HEK293 (cell line): ENCODE measurements around the gene POLH.
A peak's percentile ranks its signal among the peaks of the same experiment; 100 is the strongest.

Experiments used
- CTCF ChIA-PET: fragments of 350-600 bp; formaldehyde crosslinking; extraction: SDS; loops from one replicate; lab custom pipeline; 2021; ENCODE audit warnings: antibody characterized with exemption; lab: Yijun Ruan, JAX
- POLR2A ChIA-PET: fragments of 300-600 bp; formaldehyde crosslinking; extraction: SDS; loops from one replicate; lab custom pipeline; 2020; ENCODE audit warnings: antibody characterized with exemption, inconsistent platforms; lab: Yijun Ruan, JAX
- H3K27ac ChIP-seq: fragments of 200-500 bp; sonication (Bioruptor generic); 2 replicates; pipeline ENCODE4 v1.5.1; 2014; ENCODE audit warnings: low read depth, low read length, control low read depth, inconsistent platforms; ENCODE audit errors: extremely low read depth
- H3K36me3 ChIP-seq, 2 experiments: fragments of 200-500 bp in 1 of 2; sonication (Bioruptor generic) in 1 of 2; 1 replicate in 1 of 2; 2 replicates in 1 of 2; pipeline ENCODE4 v1.5.1; 2014 to 2017; ENCODE audit warnings: inconsistent platforms in 2 of 2, low read length in 2 of 2; ENCODE audit not compliant: control insufficient read depth in 2 of 2, insufficient read depth in 1 of 2
- H3K4me1 ChIP-seq: fragments of 200-500 bp; sonication (Bioruptor generic); 2 replicates; pipeline ENCODE4 v1.5.1; 2014; ENCODE audit warnings: mild to moderate bottlenecking, low read length, inconsistent platforms; ENCODE audit not compliant: control insufficient read depth, insufficient read depth
- H3K4me3 ChIP-seq: 2 replicates; pipeline ENCODE4 v1.5.1; 2011; ENCODE audit warnings: low read depth, mild to moderate bottlenecking, control low read depth, low read length, moderate library complexity
- H3K9me3 ChIP-seq: fragments of 200-500 bp; sonication (Bioruptor generic); 2 replicates; pipeline ENCODE4 v1.5.1; 2014; ENCODE audit warnings: low read depth, low read length, inconsistent platforms; ENCODE audit not compliant: control insufficient read depth, insufficient read depth
- BCL6B ChIP-seq: fragments of 450-650 bp; formaldehyde crosslinking; IDR thresholded peaks from 2 replicates; pipeline ENCODE4 v1.5.1; 2017; ENCODE audit warnings: missing biosample characterization, missing genetic modification characterization
- KLF10 ChIP-seq: fragments of 450-650 bp; IDR thresholded peaks from 2 replicates; pipeline ENCODE4 v1.5.1; 2018; ENCODE audit warnings: missing biosample characterization, mild to moderate bottlenecking, missing genetic modification characterization
- PRDM1 ChIP-seq: fragments of 450-650 bp; formaldehyde crosslinking; IDR thresholded peaks from 2 replicates; pipeline ENCODE4; 2016; ENCODE audit warnings: missing biosample characterization, missing genetic modification characterization
- ZBTB11 ChIP-seq: fragments of 450-650 bp; formaldehyde crosslinking; conservative IDR thresholded peaks from 2 replicates; pipeline ENCODE4 v1.5.1; 2016; ENCODE audit warnings: low read depth, missing biosample characterization, missing genetic modification characterization
- ZBTB21 ChIP-seq: fragments of 450-650 bp; formaldehyde crosslinking; IDR thresholded peaks from 2 replicates; pipeline ENCODE4 v1.5.1; 2017; ENCODE audit warnings: missing biosample characterization, missing genetic modification characterization
- ZBTB48 ChIP-seq: fragments of 450-650 bp; formaldehyde crosslinking; IDR thresholded peaks from 2 replicates; pipeline ENCODE4 v1.5.1; 2016; ENCODE audit warnings: missing biosample characterization, missing genetic modification characterization
- ZFP69B ChIP-seq: fragments of 450-650 bp; formaldehyde crosslinking; IDR thresholded peaks from 2 replicates; pipeline ENCODE4 v1.5.1; 2016; ENCODE audit warnings: missing biosample characterization, missing genetic modification characterization
- ZNF223 ChIP-seq: fragments of 450-650 bp; formaldehyde crosslinking; IDR thresholded peaks from 2 replicates; pipeline ENCODE4 v1.5.1; 2016; ENCODE audit warnings: missing biosample characterization, missing genetic modification characterization
- ZNF274 ChIP-seq, 2 experiments: fragments of 200-500 bp in 1 of 2; fragments of 450-650 bp in 1 of 2; sonication (Bioruptor generic) in 1 of 2; formaldehyde crosslinking in 1 of 2; IDR thresholded peaks; 2 replicates each; pipeline versions ENCODE4 v1.5.1 to v1.6.1; 2014 to 2016; ENCODE audit warnings: borderline replicate concordance in 1 of 2, inconsistent platforms in 1 of 2, low read length in 1 of 2, missing biosample characterization in 1 of 2, missing genetic modification characterization in 1 of 2
- ZNF530 ChIP-seq: fragments of 450-650 bp; formaldehyde crosslinking; IDR thresholded peaks from 2 replicates; pipeline ENCODE4 v1.5.1; 2016; ENCODE audit warnings: low read depth, missing biosample characterization, missing genetic modification characterization
- ZNF692 ChIP-seq: fragments of 450-650 bp; formaldehyde crosslinking; IDR thresholded peaks from 2 replicates; pipeline ENCODE4 v1.5.1; 2016; ENCODE audit warnings: missing biosample characterization, missing genetic modification characterization
- ZNF785 ChIP-seq: fragments of 450-650 bp; formaldehyde crosslinking; IDR thresholded peaks from 2 replicates; pipeline ENCODE4 v1.5.1; 2016; ENCODE audit warnings: missing biosample characterization, missing genetic modification characterization
- ZNF792 ChIP-seq: fragments of 450-650 bp; formaldehyde crosslinking; IDR thresholded peaks from 2 replicates; pipeline ENCODE4 v1.5.1; 2016; ENCODE audit warnings: missing biosample characterization, missing genetic modification characterization
- TF ChIP-seq, protein P1 (sequence below): fragments of 450-650 bp; formaldehyde crosslinking; IDR thresholded peaks from 2 replicates; pipeline ENCODE4 v1.5.1; 2017; ENCODE audit warnings: missing biosample characterization, missing genetic modification characterization

The POLH gene

DNA sequence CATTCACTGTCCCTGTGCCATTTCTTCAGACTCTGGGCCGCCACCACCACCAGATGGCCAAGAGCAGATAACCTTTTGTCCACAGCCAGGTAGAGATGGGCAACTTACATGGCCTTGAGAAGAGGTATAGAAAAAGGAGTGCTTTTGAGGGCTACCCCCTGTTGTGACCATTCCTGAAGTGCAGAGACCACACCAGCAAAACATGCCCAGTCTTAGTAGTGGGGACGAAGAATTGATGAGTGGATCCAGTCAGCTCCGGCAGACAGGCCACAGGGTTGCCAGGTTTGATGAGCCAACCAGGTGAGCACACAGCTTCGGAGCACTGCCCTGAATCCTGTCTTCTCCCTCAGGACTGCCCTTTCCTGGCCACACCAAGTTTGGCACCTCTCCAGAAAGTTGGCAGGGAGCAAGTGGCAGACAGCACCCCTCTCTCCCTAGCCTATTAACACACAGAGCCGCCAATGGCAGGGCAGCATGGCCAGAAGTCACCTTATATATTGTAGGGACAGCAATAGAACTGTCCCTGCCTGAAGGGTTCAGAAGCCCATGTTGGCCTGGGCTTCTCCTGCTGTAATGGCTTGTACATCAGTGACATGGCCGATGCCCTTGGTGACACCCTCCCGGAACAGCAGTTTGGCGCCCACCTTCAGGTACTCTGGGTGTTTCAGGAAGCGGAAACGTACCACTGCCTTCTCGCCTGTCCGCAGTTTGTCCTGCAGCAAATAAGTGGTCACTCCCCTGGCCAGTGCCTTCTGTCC lies 45.3 kb downstream of the POLH start:
- H3K36me3 ChIP-seq = peaks cover 25 to 76% of the 10 kb centered on the region in 2 experiments
- no peak overlapping the region; the same call in 1 of the 2 replicates for H3K27ac ChIP-seq
- ChIA-PET CTCF (interaction anchor here (0.6 to 1.2 kb wide), 2 partner anchors 13 to 23 kb away, joined by 3 to 5 read pairs; no protein-coding TSS in a partner anchor), POLR2A (interaction anchor here (1.2 to 4.0 kb wide), 2 partner anchors 8 to 46 kb away, joined by 4 to 36 read pairs; partner anchors contain the start of genes GTPBP2 and XPO5)
- no peak overlapping the region for H3K4me3 ChIP-seq
- no peaks in the 10 kb centered on the region for H3K4me1 ChIP-seq
- H3K9me3 ChIP-seq = no peaks in the 10 kb centered on the region
- no peak for TF ChIP-seq ZNF274 (IDR thresholded peaks at IDR 0.05; ENCODE audit: low read length)
- TF ChIP-seq ZNF274 (tag by site-specific recombination; IDR thresholded peaks at IDR 0.05; ENCODE audit: borderline replicate concordance) = no peak
- no peak for TF ChIP-seq PRDM1 (tag by site-specific recombination)
- TF ChIP-seq, protein P1, sequence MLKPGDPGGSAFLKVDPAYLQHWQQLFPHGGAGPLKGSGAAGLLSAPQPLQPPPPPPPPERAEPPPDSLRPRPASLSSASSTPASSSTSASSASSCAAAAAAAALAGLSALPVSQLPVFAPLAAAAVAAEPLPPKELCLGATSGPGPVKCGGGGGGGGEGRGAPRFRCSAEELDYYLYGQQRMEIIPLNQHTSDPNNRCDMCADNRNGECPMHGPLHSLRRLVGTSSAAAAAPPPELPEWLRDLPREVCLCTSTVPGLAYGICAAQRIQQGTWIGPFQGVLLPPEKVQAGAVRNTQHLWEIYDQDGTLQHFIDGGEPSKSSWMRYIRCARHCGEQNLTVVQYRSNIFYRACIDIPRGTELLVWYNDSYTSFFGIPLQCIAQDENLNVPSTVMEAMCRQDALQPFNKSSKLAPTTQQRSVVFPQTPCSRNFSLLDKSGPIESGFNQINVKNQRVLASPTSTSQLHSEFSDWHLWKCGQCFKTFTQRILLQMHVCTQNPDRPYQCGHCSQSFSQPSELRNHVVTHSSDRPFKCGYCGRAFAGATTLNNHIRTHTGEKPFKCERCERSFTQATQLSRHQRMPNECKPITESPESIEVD (tag by site-specific recombination) = no peak
- TF ChIP-seq ZNF223 = no peak
- no peak for TF ChIP-seq ZNF530 (tag by site-specific recombination)
- TF ChIP-seq BCL6B (tag by site-specific recombination) = peak; percentile 57

GRCh38 chr6:43621836-43622180 lies 45.8 kb downstream of the POLH start:
- H3K4me1 ChIP-seq = no peaks in the 10 kb centered on the region
- TF ChIP-seq KLF10 (tag by site-specific recombination) (no peak), ZNF785 (tag by site-specific recombination) (no peak), ZBTB48 (tag by site-specific recombination) (no peak)
- TF ChIP-seq, all 188 proteins: peak for 0
- ChIA-PET CTCF (interaction anchor here (1.2 kb wide), 1 partner anchor 13 kb away, joined by 3 read pairs; no protein-coding TSS in a partner anchor), POLR2A (no interaction called here)
- H3K27ac ChIP-seq = no peak overlapping the region
- H3K9me3 ChIP-seq = no peaks in the 10 kb centered on the region
- no peak overlapping the region for H3K4me3 ChIP-seq
- peaks cover 25 to 76% of the 10 kb centered on the region in 2 experiments for H3K36me3 ChIP-seq

GRCh38 chr6:43622541-43622940 lies 46.6 kb downstream of the POLH start:
- H3K9me3 ChIP-seq = no peaks in the 10 kb centered on the region
- 0 out of 2 replicates have a peak, but pooled peaks cover 7% of the 10 kb centered on the region for H3K4me1 ChIP-seq
- no peak overlapping the region for H3K27ac ChIP-seq
- H3K4me3 ChIP-seq = no peak overlapping the region
- CTCF ChIA-PET = interaction anchor here (0.5 to 1.2 kb wide), 3 partner anchors 14 to 78 kb away, joined by 3 read pairs; no protein-coding TSS in a partner anchor
- peaks cover 25 to 74% of the 10 kb centered on the region in 2 experiments for H3K36me3 ChIP-seq
- POLR2A ChIA-PET = interaction anchor here (1.1 kb wide), 1 partner anchor 9 kb away, joined by 4 read pairs; no protein-coding TSS in a partner anchor
- no peak for TF ChIP-seq ZNF792 (tag by site-specific recombination)
- TF ChIP-seq ZNF692 = peak; percentile 84
- TF ChIP-seq ZBTB21 = no peak
- no peak for TF ChIP-seq ZBTB11 (tag by site-specific recombination)
- peak; percentile 69; the same call in 1 of the 2 replicates for TF ChIP-seq ZFP69B (tag by site-specific recombination)
